ENCODE results near the gene NOL6.

GRCh38 chr9:33439731-33440130 lies 34.0 kb downstream of the NOL6 start:
- TF ChIP-seq EP300 (IDR thresholded peaks at IDR 0.05; ENCODE audit: borderline replicate concordance in 1 of 2, control insufficient read depth in 1 of 2, low read depth in 2 of 2, low read length in 2 of 2) (no peak), BRCA1 (IDR thresholded peaks at IDR 0.05; ENCODE audit: low read depth, low read length) (no peak), SUPT20H (IDR thresholded peaks at IDR 0.05; ENCODE audit: borderline replicate concordance, control insufficient read depth, low read depth, low read length) (no peak), FOXM1 (IDR thresholded peaks at IDR 0.05; ENCODE audit: low read depth, low read length) (no peak), CREB1 (IDR thresholded peaks at IDR 0.05; ENCODE audit: low read depth) (no peak), POLR2A (IDR thresholded peaks at IDR 0.05; ENCODE audit: low read depth, low read length) (no peak), EZH2 (IDR thresholded peaks at IDR 0.05; ENCODE audit: borderline replicate concordance, control insufficient read depth, low read depth, low read length) (no peak), PAX8 (IDR thresholded peaks at IDR 0.05) (no peak), MXI1 (IDR thresholded peaks at IDR 0.05; ENCODE audit: low read depth, low read length) (no peak), SRF (IDR thresholded peaks at IDR 0.05; ENCODE audit: low read depth in 2 of 2, low read length in 2 of 2) (no peak), ZBTB33 (IDR thresholded peaks at IDR 0.05) (no peak), ATF2 (IDR thresholded peaks at IDR 0.05; ENCODE audit: low read length) (no peak)

Data from GM12878 (cell line).